HepG2 (cell line): ENCODE measurements around the gene ABCB6. TPM values are rescaled to one million over a fixed set of nuclear protein-coding genes. Genes with fewer than 3 reads are reported as not detected.

ENCODE experiments used
- AHR ChIP-seq: IDR thresholded peaks from 2 replicates; pipeline ENCODE4 v1.6.1; 2018; ENCODE audit warnings: missing genetic modification reagents, missing compliant biosample characterization
- FOXA1 ChIP-seq, 2 experiments: fragments of 450-650 bp in 1 of 2; sonication (generic) in 1 of 2; formaldehyde crosslinking in 1 of 2; IDR thresholded peaks; 2 replicates each; pipeline versions ENCODE4 v1.4.0 to v1.6.1; 2016 to 2020; ENCODE audit warnings: missing genetic modification reagents in 1 of 2
- GATAD2A ChIP-seq: IDR thresholded peaks from 2 replicates; pipeline ENCODE4 v1.6.1; 2016
- GZF1 ChIP-seq: sonication (generic); formaldehyde crosslinking; IDR thresholded peaks from 2 replicates; pipeline ENCODE4 v1.5.1; 2020; ENCODE audit warnings: mild to moderate bottlenecking, missing genetic modification reagents
- HMGA1 ChIP-seq: sonication (generic); formaldehyde crosslinking; conservative IDR thresholded peaks from 2 replicates; pipeline ENCODE4 v1.4.0; 2020; ENCODE audit warnings: missing genetic modification reagents
- HOXA3 ChIP-seq: sonication (generic); formaldehyde crosslinking; IDR thresholded peaks from 2 replicates; pipeline ENCODE4 v1.5.0; 2020; ENCODE audit warnings: missing genetic modification reagents
- HOXD1 ChIP-seq: sonication (generic); formaldehyde crosslinking; IDR thresholded peaks from 2 replicates; pipeline ENCODE4 v1.5.0; 2020; ENCODE audit warnings: missing genetic modification reagents
- IKZF1 ChIP-seq: fragments of 450-650 bp; IDR thresholded peaks from 2 replicates; pipeline ENCODE4 v1.7.1; 2016
- KDM2A ChIP-seq: sonication (generic); formaldehyde crosslinking; IDR thresholded peaks from 2 replicates; pipeline ENCODE4 v1.4.0; 2020; ENCODE audit warnings: low read depth, missing genetic modification reagents, borderline replicate concordance
- KDM3A ChIP-seq: IDR thresholded peaks from 2 replicates; pipeline ENCODE4 v1.6.1; 2018; ENCODE audit warnings: low read depth, missing compliant biosample characterization
- KDM5B ChIP-seq: sonication (generic); formaldehyde crosslinking; IDR thresholded peaks from 2 replicates; pipeline ENCODE4 v1.4.0; 2020; ENCODE audit warnings: missing genetic modification reagents, mild to moderate bottlenecking, borderline replicate concordance
- MEIS1 ChIP-seq: sonication (generic); formaldehyde crosslinking; IDR thresholded peaks from 2 replicates; pipeline ENCODE4 v1.9.0; 2021; ENCODE audit warnings: mild to moderate bottlenecking, missing genetic modification reagents, moderate library complexity, borderline replicate concordance
- MTA3 ChIP-seq: sonication (generic); formaldehyde crosslinking; IDR thresholded peaks from 2 replicates; pipeline ENCODE4 v1.4.0; 2020; ENCODE audit warnings: missing genetic modification reagents
- MTF1 ChIP-seq: sonication (generic); formaldehyde crosslinking; IDR thresholded peaks from 2 replicates; pipeline ENCODE4 v1.5.0; 2020; ENCODE audit warnings: missing genetic modification reagents
- MXI1 ChIP-seq: IDR thresholded peaks from 3 replicates; pipeline ENCODE4 v1.6.1; 2012; ENCODE audit warnings: low read depth, low read length, inconsistent platforms, borderline replicate concordance
- NR1H2 ChIP-seq: sonication (generic); formaldehyde crosslinking; IDR thresholded peaks from 2 replicates; pipeline ENCODE4 v1.8.1; 2022; ENCODE audit warnings: low read depth, missing genetic modification reagents, borderline replicate concordance
- NR3C1 ChIP-seq: sonication (generic); formaldehyde crosslinking; IDR thresholded peaks from 2 replicates; pipeline ENCODE4 v1.4.0; 2020; ENCODE audit warnings: missing genetic modification reagents
- PHF21A ChIP-seq: sonication (generic); formaldehyde crosslinking; IDR thresholded peaks from 2 replicates; pipeline ENCODE4 v1.5.0; 2020; ENCODE audit warnings: mild to moderate bottlenecking, missing genetic modification reagents
- PITX1 ChIP-seq: sonication (generic); formaldehyde crosslinking; IDR thresholded peaks from 2 replicates; pipeline ENCODE4 v1.5.1; 2020; ENCODE audit warnings: mild to moderate bottlenecking, missing genetic modification reagents
- RAD21 ChIP-seq: fragments of 450-650 bp; formaldehyde crosslinking; IDR thresholded peaks from 2 replicates; pipeline ENCODE4 v1.5.0; 2020; ENCODE audit warnings: mild to moderate bottlenecking
- RNF2 ChIP-seq: fragments of 450-650 bp; conservative IDR thresholded peaks from 2 replicates; pipeline ENCODE4 v1.6.1; 2016; ENCODE audit warnings: low read depth
- SOX6 ChIP-seq, 2 experiments: fragments of 450-650 bp in 1 of 2; sonication (generic) in 1 of 2; formaldehyde crosslinking in 1 of 2; IDR thresholded peaks; 2 replicates each; pipeline versions ENCODE4 v1.4.0 to v1.6.1; 2017 to 2020; ENCODE audit warnings: antibody characterized with exemption in 1 of 2, mild to moderate bottlenecking in 1 of 2, missing genetic modification reagents in 1 of 2
- TBP ChIP-seq: sonication (generic); formaldehyde crosslinking; IDR thresholded peaks from 2 replicates; pipeline ENCODE4 v1.5.0; 2020; ENCODE audit warnings: missing genetic modification reagents
- TBX2 ChIP-seq: sonication (generic); formaldehyde crosslinking; IDR thresholded peaks from 2 replicates; pipeline ENCODE4 v1.5.0; 2020; ENCODE audit warnings: missing genetic modification reagents, mild to moderate bottlenecking, borderline replicate concordance
- TFAP4 ChIP-seq: sonication (generic); IDR thresholded peaks from 2 replicates; pipeline ENCODE4 v1.6.1; 2016; ENCODE audit warnings: low read depth, borderline replicate concordance
- ZBTB7A ChIP-seq: sonication (generic); formaldehyde crosslinking; IDR thresholded peaks from 2 replicates; pipeline ENCODE4 v1.8.0; 2022; ENCODE audit warnings: mild to moderate bottlenecking, missing genetic modification reagents
- ZFP37 ChIP-seq: sonication (generic); formaldehyde crosslinking; IDR thresholded peaks from 2 replicates; pipeline ENCODE4 v1.4.0; 2020; ENCODE audit warnings: missing genetic modification reagents, borderline replicate concordance
- ZFY ChIP-seq: sonication (generic); formaldehyde crosslinking; IDR thresholded peaks from 2 replicates; pipeline ENCODE4 v1.4.0; 2020; ENCODE audit warnings: missing genetic modification reagents
- ZNF225 ChIP-seq: sonication (generic); formaldehyde crosslinking; IDR thresholded peaks from 2 replicates; pipeline ENCODE4 v1.4.0; 2020; ENCODE audit warnings: mild to moderate bottlenecking, missing genetic modification reagents
- ZNF292 ChIP-seq: sonication (generic); formaldehyde crosslinking; IDR thresholded peaks from 2 replicates; pipeline ENCODE4 v1.8.1; 2022; ENCODE audit warnings: mild to moderate bottlenecking, low read depth, missing genetic modification reagents, borderline replicate concordance
- ZNF333 ChIP-seq: sonication (generic); formaldehyde crosslinking; IDR thresholded peaks from 2 replicates; pipeline ENCODE4 v1.4.0; 2020; ENCODE audit warnings: mild to moderate bottlenecking, missing genetic modification reagents, borderline replicate concordance
- ZNF530 ChIP-seq: sonication (generic); formaldehyde crosslinking; IDR thresholded peaks from 2 replicates; pipeline ENCODE4 v1.5.0; 2020; ENCODE audit warnings: low read depth, mild to moderate bottlenecking, missing genetic modification reagents
- ZNF570 ChIP-seq: sonication (generic); formaldehyde crosslinking; IDR thresholded peaks from 2 replicates; pipeline ENCODE4 v1.4.0; 2020; ENCODE audit warnings: mild to moderate bottlenecking, missing genetic modification reagents, borderline replicate concordance
- ZNF572 ChIP-seq: sonication (generic); formaldehyde crosslinking; IDR thresholded peaks from 2 replicates; pipeline ENCODE4 v1.5.1; 2020; ENCODE audit warnings: mild to moderate bottlenecking, missing genetic modification reagents
- polyA plus RNA-seq, 8 experiments: library from polyadenylated mRNA; depleted of rRNA in 3 of 8; stranded (reverse) in 7 of 8; unstranded in 1 of 8; fragments of >200 nt; fragmentation: Illumina TruSeq in 4 of 8; extraction: Trizol in 4 of 8; gene quantifications; 2 replicates each; pipeline versions ENCODE4 v1.2.1 to v1.2.3, GENCODE V29; 2011 to 2016; ENCODE audit warnings: low read depth in 4 of 8, missing spikeins in 1 of 8, mixed read lengths in 1 of 8; ENCODE audit not compliant: insufficient read depth in 1 of 8
- total RNA-seq, 5 experiments: library from RNA; depleted of rRNA; stranded (reverse); fragments of >200 nt; fragmentation: Illumina TruSeq; extraction: Trizol; gene quantifications; 2 replicates each; pipeline ENCODE4 v1.2.3, GENCODE V29; 2016; ENCODE audit warnings: low read depth in 1 of 5

Gene ABCB6
- total and polyA plus RNA-seq, 2 of the 13 experiments (the other 11 are each of a cell fraction or from before 2014, with no cell fraction given) = 91.1 to 137 TPM

- TF ChIP-seq MTA3 (CRISPR knock-in tag) (no peak), GZF1 (CRISPR knock-in tag) (0 out of 2 replicates have a peak, but pooled peaks have one; percentile 23), ZNF292 (no peak), IKZF1 (no peak), ZFY (CRISPR knock-in tag) (peak; percentile 91), ZBTB7A (CRISPR knock-in tag) (no peak), HOXD1 (CRISPR knock-in tag) (0 out of 2 replicates have a peak, but pooled peaks have one; percentile 33), RAD21 (CRISPR knock-in tag) (peak; percentile 73), PHF21A (CRISPR knock-in tag) (peak; percentile 81), HMGA1 (CRISPR knock-in tag) (no peak), ZNF572 (CRISPR knock-in tag) (0 out of 2 replicates have a peak, but pooled peaks have one; percentile 35), GATAD2A (CRISPR knock-in tag) (peak; percentile 55), KDM5B (CRISPR knock-in tag) (peak; percentile 71), MEIS1 (CRISPR knock-in tag) (0 out of 2 replicates have a peak, but pooled peaks have one; percentile 8), ZFP37 (CRISPR knock-in tag) (no peak), TFAP4 (no peak), RNF2 (peak; percentile 65), NR1H2 (CRISPR knock-in tag) (no peak), MTF1 (no peak), PITX1 (CRISPR knock-in tag) (peak; percentile 61), ZNF333 (CRISPR knock-in tag) (no peak), HOXA3 (CRISPR knock-in tag) (peak; percentile 80), AHR (CRISPR knock-in tag) (peak; percentile 76; the same call in 1 of the 2 replicates), KDM2A (CRISPR knock-in tag) (peak; percentile 91), MXI1 (peak; percentile 87; the same call in 2 of the 3 replicates), ZNF225 (CRISPR knock-in tag) (no peak), TBX2 (CRISPR knock-in tag) (peak; percentile 77), SOX6 (IDR thresholded peaks at IDR 0.05) (no peak), SOX6 (CRISPR knock-in tag; IDR thresholded peaks at IDR 0.05) (peak; percentile 62), TBP (CRISPR knock-in tag) (no peak; the same call in 1 of the 2 replicates), KDM3A (0 out of 2 replicates have a peak, but pooled peaks have one; percentile 63), ZNF530 (CRISPR knock-in tag) (no peak), FOXA1 (IDR thresholded peaks at IDR 0.05) (no peak), FOXA1 (CRISPR knock-in tag; IDR thresholded peaks at IDR 0.05) (no peak; the same call in 1 of the 2 replicates), NR3C1 (no peak), ZNF570 (CRISPR knock-in tag) (no peak)
These were observed 10.7 kb upstream of the ABCB6 start, which contains the start of the genes ANKZF1 and ATG9A (continued) for GRCh38 chr2:219229305-219230058.
